ENCODE measurements around the gene GALNT10. TPM values are rescaled to one million over a fixed set of nuclear protein-coding genes. Genes with fewer than 3 reads are reported as not detected.

GALNT10 gene
- total RNA-seq, 1 donor from 2014 or later = 57.6 TPM

DNA sequence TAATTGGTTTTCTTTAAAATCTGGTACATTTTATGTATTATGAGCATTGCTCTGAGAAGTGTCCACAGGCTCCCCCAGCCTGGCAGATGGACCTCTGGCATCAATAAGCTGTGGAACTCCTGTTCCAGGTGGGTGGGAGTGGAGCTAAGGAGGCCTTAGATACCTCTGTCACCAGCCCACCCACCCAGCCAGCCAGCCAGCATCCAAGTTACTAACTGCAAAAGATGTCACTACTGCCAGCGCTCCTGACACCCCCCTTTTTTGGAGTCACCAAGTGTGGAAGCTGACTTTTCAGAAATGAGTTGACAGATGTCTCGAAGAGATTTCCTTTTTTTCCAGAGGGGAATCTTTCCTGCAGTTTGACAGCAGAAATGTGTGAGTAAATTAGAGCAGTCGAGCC is 111.2 kb downstream of the GALNT10 start:
- no peak for DNase-seq
- Histone ChIP-seq H3K4me3 (no peak overlapping the region), H3K36me3 (peaks cover 30% of the 10 kb centered on the region), H3K27me3 (ENCODE audit: low read depth) (no peaks in the 10 kb centered on the region), H3K9me3 (no peaks in the 10 kb centered on the region), H3K27ac (peak overlapping the region; percentile 21), H3K4me1 (peaks cover 15% of the 10 kb centered on the region)
- TF ChIP-seq, protein P1, sequence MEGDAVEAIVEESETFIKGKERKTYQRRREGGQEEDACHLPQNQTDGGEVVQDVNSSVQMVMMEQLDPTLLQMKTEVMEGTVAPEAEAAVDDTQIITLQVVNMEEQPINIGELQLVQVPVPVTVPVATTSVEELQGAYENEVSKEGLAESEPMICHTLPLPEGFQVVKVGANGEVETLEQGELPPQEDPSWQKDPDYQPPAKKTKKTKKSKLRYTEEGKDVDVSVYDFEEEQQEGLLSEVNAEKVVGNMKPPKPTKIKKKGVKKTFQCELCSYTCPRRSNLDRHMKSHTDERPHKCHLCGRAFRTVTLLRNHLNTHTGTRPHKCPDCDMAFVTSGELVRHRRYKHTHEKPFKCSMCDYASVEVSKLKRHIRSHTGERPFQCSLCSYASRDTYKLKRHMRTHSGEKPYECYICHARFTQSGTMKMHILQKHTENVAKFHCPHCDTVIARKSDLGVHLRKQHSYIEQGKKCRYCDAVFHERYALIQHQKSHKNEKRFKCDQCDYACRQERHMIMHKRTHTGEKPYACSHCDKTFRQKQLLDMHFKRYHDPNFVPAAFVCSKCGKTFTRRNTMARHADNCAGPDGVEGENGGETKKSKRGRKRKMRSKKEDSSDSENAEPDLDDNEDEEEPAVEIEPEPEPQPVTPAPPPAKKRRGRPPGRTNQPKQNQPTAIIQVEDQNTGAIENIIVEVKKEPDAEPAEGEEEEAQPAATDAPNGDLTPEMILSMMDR (IDR thresholded peaks at IDR 0.05) = no peak
- no peak for ATAC-seq
- intact Hi-C loops (cut with DNase I) = no loop called here

DNA sequence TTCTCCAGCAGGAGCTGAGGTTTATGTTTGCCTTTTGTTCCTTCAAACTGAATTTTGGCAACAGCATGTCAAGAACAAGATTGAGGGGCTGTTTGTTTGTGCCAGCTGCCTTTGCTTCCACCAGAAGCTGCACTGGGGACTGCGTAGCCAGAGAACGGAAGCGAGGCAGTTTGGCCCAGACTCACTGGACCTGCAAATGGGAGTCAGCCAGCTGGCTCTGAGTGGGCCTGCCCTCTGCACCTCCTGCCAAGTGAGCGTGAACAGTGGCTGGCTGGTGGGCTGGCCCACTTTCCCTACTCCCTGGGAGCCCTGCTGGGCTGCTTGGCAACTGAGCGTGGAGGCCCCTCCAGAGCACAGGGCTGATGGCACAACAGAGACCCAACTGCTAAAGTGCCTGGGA is 111.6 kb downstream of the GALNT10 start:
- intact Hi-C loops (cut with DNase I) = no loop called here
- Histone ChIP-seq H3K27ac (peak overlapping the region; percentile 21), H3K27me3 (ENCODE audit: low read depth) (no peaks in the 10 kb centered on the region), H3K4me1 (peaks cover 11% of the 10 kb centered on the region), H3K9me3 (no peaks in the 10 kb centered on the region), H3K4me3 (no peak overlapping the region), H3K36me3 (peaks cover 29% of the 10 kb centered on the region)
- peak; percentile 51 for DNase-seq
- peak; percentile 61 to 62 for ATAC-seq
- TF ChIP-seq, protein P1 (IDR thresholded peaks at IDR 0.05) = no peak

DNA sequence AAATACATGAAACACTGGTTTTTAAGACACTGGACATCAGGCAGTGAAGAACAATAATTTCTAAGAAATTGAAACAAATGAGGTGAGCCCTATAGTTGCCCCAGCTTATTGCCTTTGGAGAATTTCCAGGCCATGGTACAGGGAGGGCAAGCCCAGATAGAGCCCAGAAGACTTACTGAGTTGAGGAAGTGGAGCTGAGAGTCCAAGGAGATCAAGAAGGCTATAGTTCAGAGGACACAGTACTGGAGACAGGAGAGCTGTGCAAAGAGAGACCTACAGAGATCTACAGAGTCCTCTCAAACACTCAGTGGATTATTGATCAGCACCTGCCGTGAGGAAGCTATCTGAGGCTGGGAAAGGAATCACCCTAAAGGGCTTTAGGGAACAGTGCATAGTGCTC is 112.6 kb downstream of the GALNT10 start:
- peaks cover 5% of the 10 kb centered on the region for H3K4me1 ChIP-seq
- ATAC-seq = no peak
- intact Hi-C loops (cut with DNase I) = no loop called here
- H3K27ac ChIP-seq = no peak overlapping the region
- TF ChIP-seq, protein P1 (IDR thresholded peaks at IDR 0.05) = no peak
- no peaks in the 10 kb centered on the region for H3K27me3 ChIP-seq (ENCODE audit: low read depth)
- no peak for DNase-seq
- H3K9me3 ChIP-seq = no peaks in the 10 kb centered on the region
- H3K36me3 ChIP-seq = peaks cover 20% of the 10 kb centered on the region
- H3K4me3 ChIP-seq = no peak overlapping the region

GRCh38 chr5:154308443-154309370 is 118.2 kb downstream of the GALNT10 start:
- no peak overlapping the region for H3K4me3 ChIP-seq
- DNase-seq (no peak), ATAC-seq (no peak)
- H3K9me3 ChIP-seq = no peaks in the 10 kb centered on the region
- no peaks in the 10 kb centered on the region for H3K27me3 ChIP-seq (ENCODE audit: low read depth)
- no peaks in the 10 kb centered on the region for H3K36me3 ChIP-seq
- no peak overlapping the region for H3K27ac ChIP-seq
- no peaks in the 10 kb centered on the region for H3K4me1 ChIP-seq
- intact Hi-C loops (cut with DNase I) = no loop called here
- TF ChIP-seq, protein P1 (IDR thresholded peaks at IDR 0.05) = no peak

- Histone ChIP-seq H3K4me1 (no peaks in the 10 kb centered on the region), H3K36me3 (no peaks in the 10 kb centered on the region), H3K27ac (no peak overlapping the region), H3K4me3 (no peak overlapping the region), H3K9me3 (no peaks in the 10 kb centered on the region), H3K27me3 (ENCODE audit: low read depth) (no peaks in the 10 kb centered on the region)
- DNase-seq (no peak), ATAC-seq (no peak)
- TF ChIP-seq, protein P1 (IDR thresholded peaks at IDR 0.05) = no peak
- intact Hi-C loops (cut with DNase I) = no loop called here
These were observed 118.8 kb downstream of the GALNT10 start for GRCh38 chr5:154309371-154309745.

All from lower lobe of right lung (tissue), 2 donors.